Ureter (tissue), 1 donor: ENCODE results near the gene PCGF5. TPM values are rescaled to one million over a fixed set of nuclear protein-coding genes. Genes with fewer than 3 reads are reported as not detected.
"Not testable (repeated sequence)": the region's sequence is repeated elsewhere in the genome, so short reads cannot be mapped to it uniquely, and the experiment has no call there.

Experiments used
- DNase-seq: peaks from one replicate; pipeline ENCODE4 v3.0.0-alpha.2; 2020; ENCODE audit warnings: low spot score
- total RNA-seq: library from RNA; stranded (reverse); gene quantifications from one replicate; pipeline ENCODE4 v1.2.4, GENCODE V29; 2023
- donor health status: DM: yes; HTN: yes; CAD: no.

The PCGF5 gene
- total RNA-seq, 1 donor from 2014 or later = 46.3 TPM

DNA sequence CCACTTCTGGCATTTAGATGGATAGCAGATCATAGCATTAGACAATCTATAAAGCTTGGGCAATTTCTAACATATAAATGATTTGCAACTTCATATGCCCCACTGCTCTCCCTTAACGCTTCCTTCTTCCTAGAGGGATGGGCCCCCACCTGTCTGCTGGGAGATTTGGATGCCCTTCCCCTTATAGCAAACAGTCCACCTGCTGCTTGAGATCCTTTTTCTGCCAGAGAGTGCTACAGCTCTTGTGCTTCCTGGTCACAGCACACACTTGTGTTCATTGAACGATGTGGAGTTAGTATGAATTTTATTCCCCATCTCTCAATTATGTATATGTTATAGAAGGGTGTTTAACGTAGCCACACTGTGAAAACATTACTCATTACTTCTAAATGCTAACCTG lies 10.4 kb upstream of the PCGF5 start:
- DNase-seq = no peak

DNA sequence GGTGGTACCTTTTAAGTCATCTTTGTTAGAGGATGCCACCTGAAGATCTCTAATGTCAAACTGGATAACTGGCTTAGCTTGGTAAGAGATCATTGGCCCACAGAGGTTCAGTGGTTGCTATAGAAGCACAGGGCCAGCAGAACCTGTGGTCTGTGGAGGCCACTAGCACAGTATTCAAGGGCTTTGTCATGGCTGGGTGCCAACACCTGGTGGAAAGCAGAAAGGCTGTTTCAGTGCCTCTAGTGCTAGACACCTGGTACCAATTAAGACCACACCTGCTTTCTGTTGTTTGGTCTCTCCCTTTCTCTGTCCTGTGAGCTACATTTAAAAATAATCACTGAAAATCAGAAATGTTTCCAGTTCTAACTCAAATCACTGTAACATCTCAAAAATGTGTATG lies 10.0 kb upstream of the PCGF5 start:
- DNase-seq = no peak

DNA sequence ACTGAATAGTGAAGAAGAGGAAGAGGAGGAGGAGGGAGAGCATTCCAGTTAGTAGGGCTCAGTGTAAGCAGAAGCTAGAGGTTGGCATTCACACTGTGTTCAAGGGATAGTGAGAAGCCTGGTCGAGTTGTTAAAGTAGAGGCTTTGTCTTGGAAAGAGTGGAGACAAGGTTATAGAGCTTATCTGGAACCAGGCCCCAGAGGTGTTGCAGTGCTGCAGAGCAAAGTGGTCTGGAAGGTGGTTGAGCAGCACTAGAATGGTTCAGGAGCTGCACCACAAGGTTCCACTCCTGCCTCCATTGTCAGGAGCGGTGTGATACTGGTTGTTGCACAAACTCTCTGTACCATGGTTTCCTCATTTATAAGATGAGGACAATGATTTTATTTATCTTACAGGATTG lies 8.8 kb upstream of the PCGF5 start:
- DNase-seq = no peak

DNA sequence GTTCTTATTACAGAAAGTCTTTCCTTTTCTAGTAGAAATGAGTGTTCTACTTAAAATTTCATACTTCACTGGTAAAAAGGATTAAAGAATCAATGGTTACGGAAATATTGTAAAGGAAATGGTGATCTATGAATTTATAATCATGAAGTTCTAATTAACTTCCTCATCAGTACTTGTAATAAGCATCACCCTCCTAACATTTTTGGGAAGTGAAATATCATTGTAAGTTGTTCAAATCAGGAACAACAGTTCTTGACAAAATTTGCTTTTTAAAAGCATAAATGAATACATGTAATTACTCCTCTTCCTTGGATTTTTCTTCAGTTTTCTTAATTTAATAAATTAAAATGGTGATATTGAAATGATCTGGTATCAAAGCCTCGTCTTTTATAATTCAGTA lies 5.6 kb upstream of the PCGF5 start:
- DNase-seq = no peak

DNA sequence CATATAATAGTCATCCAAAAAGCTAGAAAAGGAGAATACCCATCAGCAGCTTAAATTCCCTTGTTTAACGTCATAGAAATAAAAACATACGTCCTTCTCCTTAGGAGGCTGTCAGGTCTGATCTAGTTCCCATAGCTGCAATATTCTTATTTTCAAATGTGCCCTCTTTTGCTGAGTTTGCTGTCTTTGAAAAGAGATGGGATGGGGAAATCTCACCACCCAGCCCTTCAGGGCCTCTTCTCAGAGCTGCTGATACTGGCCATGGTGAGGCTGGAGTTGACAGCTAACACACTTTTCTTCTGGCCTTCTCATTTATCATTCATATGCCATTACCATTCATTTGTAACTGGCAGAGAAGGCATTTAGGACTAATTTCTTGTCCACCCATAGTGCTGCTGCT lies 5.1 kb upstream of the PCGF5 start:
- no peak for DNase-seq

DNA sequence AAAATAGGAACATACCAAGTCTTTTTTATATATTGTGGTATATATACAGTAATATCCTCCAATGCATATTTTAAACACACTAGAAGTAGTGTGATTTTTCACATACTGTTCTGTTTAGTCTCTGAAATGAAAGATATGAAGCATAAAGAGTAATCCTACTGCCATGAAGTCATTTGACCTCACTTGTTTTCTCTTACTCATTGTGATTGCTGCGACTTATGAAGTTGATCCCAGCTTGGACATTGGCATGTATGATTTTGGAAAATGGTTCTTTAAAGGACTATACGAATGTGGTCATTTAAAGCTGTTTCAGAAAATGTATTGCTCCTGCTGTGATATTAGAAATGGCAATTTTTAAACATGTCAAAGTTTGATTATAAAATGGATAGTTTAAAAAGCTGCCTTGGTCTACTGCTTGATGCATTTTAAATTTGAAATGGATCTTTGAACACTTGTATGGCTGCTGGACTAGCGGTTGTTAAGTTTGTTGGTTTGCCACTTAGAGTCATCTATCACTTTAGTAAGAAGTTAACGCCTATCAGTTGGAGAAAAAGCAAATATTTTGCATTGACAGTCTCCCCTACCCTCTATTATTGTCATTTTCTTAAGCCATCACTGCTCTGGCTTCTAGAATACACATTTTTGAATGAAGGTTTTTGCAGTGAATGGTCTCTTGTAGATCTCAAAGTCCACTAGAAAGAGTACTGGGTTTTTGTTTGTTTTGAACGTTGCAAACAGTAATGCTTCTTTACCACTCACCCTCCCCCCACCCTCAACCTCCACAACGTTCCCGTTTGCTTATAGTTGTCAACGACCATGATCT lies 881 bp upstream of the PCGF5 start:
- DNase-seq = no peak

DNA sequence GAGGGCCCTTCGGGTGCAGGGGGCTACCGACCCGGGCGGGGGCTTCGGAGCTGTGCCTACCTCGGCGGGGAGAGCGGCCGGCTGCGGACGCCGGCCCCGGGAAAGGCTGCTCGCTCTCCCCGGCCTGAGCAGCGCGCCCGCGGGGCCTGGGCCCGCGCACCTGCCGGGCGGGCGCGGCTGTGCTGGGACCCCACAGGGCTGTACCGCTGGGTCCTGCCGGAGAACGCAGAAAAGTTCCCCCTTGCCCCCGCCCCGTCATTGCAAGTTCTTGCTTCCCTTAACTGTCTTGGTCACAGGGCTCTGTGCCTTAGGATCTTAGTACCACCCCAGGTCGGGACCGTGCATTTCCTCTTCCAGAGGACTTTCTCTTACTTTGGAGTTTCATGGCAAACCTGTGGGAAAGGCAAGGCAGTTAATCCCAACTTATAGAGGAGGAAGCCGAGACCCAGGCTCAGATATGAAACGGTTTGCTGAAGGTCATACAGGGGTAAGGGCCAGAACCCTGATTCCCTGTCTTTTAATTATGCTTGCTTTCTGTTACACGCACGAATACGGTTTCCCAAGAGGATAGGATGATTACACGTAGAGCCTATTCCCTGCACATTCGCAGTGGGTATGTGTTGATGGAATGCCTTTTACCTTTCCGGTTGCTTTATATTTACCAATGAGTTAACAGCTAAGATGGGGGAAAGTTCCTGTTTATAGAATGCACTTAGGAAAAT lies 652 bp downstream of the PCGF5 start:
- no peak for DNase-seq

DNA sequence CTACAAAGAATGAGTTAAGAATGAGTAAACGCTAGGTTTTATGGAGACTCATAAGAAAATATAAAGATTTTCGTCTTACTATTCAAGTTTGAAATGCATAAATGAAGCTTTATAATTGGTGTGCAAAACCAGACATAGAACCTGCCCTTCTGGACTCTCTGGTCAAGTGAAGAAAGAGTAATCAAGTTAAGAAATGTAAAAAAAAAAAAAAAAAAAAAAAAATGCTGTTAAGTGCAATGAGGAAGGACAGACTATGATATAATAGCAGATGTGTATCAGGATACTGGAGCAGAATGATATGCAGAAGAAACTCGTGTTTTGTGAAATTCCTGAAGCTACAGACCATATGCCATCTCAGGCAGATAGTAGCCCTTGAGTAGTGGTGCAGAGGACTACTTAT lies 5.6 kb downstream of the PCGF5 start:
- DNase-seq = no peak

DNA sequence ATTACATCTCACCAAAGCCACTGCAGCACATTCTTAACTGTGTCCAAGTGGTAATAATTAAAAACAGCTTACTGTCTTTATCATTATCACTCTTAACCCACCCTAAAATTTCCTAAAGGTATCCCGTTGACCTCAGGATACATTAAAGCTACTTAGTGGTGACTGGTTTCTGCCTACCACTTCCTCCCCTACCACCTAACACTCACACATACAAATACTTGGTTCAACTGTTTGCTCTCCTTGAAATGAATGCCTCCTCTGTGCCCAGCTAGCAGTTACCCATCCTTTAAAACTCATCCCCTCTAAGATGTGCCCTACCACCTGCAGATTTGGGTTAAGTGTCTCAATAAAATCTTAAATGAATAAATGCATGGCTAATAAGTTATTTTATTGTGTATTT lies 7.1 kb downstream of the PCGF5 start:
- DNase-seq = no peak

DNA sequence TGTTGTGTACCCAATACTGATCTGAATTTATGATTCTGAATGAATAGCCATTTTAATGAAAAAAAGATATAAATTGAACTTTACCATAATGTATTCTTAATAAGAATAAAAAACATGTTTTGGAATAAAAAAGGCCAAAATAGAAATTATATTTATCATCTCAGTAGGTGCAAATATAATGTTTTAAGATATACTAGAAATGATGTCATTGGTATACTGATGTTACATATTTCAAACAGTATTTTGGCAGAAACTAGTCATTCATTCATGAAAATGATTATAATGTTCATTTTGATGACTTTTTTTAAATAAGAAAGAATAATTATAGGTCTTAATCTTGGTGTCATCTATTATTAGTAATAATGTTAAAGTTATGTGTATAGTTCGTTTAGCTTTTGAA lies 9.2 kb downstream of the PCGF5 start:
- no peak for DNase-seq

DNA sequence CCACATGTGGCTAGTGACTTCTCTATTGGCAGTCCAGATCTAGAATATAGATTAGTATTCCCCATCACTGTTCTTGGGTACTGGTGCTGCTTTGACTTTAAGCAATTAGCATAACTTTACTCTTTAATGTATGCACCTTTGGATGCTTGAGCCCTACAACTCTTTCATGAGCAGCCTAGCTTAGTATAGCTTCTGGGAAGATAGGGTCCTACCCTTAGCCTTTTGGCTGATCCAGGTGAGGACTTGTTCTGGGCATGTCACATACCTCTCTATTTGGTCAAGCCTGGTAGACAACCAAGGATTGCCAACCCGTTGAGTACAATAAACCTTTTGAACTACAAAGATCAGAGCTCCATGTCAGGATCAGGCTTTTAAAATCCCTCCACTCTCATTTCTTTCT lies 17.7 kb downstream of the PCGF5 start:
- no peak for DNase-seq

DNA sequence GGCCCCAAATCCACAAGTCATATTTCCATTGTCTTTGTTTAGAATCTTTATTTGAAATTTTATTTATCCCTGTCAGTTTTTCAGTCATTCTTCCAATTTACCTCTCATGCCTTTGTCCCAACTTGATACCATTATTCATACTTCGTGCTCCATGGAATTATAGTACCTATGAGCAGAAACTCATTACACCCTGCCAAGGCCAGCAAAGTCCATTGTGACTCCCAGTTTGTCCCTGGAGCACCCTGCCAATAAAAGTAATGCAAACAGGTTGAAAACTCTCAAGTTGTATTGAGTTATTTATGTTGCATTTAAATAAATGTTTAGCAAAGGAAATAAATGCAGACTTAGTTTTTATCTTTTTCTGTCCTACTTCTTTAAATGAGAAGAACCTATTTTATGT lies 19.3 kb downstream of the PCGF5 start:
- no peak for DNase-seq

DNA sequence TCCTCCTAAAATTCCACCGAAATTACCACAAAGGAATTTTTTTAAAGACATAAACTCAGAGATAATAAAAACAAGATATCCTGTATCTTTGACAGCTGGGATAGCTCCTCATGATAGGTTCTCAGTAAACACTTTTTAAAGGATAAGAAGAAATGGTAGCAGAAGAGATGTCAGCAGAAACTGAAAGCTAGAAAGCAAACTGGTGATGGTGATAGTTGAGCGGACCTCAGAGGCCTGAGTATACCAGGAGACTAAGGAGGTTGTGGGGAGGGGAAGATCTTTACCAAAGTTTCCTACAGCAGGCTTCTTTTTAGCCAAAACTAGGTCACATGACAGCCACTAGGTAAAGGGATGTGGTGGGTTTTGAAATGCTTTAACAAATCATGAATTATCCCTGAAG lies 22.5 kb downstream of the PCGF5 start:
- DNase-seq = no peak

DNA sequence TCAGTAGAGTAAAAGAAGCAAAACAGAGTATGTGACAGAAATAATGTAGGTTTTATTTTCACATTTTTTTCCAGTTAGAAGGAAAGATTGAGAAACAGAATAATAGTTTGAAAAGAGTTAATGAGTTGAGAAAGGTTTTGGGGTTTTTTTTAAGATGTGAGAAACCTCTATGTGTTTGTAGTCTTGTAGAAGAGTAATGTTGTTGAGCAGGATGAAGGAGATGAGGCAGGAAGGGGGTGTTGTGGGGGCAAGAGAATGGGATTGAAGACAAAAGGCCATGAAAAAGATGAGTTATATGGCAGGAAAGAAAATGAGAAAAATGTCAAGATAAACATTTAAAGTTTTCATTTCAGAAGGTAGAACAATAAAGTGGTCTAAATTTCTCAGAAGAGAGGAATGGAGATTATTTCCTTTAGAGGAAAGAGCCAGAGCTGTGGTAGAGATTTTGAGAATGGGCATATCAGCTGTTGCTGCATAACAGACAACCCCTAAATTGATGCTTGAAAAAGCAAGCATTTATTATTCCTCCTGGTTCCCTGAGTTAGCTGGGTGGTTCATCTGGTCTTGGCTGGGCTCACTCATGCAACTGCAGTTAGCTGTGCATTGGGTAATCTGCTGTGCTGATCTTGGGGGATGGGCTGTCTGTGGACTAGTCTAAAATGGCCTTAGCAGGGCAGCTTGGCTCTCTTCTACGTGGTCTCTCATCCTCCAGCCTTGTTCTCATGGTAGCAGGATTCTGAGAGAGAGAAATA lies 27.1 kb downstream of the PCGF5 start:
- DNase-seq = no peak

DNA sequence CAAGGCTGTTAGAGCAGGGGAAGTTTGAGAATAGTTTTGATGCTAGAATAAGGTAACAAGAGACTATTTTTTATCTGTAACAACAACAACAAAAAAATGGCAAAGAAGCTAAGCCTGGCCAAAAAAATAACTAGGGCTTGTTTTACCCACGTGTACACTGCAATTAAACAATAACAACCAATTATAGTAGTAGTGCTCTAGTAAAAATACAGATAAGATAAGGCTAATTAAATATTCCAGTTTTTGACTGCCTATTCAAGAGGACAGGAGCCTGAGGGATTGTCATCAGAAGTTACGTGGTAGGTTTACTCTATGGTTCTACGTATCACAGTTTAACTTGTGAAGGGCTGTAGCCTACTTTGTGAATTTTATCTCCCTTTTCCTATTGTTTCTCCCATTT lies 29.2 kb downstream of the PCGF5 start:
- no peak for DNase-seq

DNA sequence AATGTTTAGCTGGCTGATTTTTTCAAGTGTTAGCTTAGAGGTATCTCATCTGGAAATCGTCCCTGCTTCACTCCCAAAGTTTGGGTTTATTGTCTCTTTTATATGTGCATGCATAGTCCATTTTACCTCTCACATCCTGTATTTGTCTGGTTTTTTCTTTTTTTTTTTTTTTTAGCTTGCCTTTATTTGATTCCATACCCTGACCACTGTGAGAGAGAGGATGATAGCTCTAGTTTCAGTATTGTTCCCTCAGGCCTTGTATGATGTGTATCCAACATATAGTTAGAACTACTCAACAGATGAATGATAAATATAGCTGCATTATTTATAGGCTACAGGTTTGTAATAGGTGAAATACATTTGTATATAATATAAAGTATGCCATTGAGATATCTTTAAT lies 29.9 kb downstream of the PCGF5 start:
- DNase-seq = no peak

DNA sequence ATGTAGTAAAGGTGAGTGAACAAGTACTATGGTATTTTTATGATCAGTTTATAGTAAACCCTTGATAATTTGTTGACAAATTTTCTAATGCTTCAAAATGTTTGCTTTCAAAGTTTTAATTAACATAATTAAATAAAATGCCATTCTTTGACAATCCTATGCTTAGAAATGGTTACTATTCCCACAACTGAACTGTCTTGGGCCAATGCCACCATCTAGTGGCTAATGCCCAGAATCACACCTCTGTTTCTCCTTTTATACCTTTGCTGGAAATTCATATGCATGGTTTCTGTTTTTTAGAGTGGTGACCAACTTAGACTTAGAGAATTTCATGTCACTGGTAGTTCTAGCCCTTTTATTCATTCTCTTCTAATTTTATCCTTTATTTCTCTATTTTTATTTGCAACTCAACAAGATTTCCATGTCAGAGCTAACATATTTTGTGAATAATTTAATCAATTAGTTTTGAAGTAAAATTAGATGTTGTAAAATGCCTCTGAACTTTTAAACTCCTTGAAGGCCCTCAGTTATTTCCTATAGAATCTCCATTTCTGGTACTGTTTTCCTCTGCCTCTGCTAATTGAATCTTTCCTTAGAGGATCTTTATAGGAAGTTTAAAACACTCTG lies 31.1 kb downstream of the PCGF5 start:
- DNase-seq = peak; percentile 52

DNA sequence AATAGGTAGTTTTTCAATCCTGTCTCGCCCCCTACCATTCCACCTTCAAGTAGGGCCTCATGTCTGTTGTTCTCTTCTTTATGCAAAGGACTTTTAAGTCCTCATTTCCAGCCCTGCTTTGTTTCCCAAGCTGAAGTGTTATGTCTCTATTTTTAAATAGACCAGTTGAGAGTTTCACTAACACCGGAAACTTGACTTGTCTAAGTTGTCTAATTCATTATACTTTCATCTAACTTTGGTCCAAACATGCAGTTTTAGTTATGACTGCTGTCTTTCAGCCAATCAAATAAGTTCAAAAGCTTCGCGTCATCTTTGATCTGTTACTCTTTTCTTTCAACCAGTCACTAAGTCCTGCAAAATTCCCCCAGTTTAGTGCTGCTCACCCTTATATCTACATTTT lies 32.8 kb downstream of the PCGF5 start:
- DNase-seq = no peak

DNA sequence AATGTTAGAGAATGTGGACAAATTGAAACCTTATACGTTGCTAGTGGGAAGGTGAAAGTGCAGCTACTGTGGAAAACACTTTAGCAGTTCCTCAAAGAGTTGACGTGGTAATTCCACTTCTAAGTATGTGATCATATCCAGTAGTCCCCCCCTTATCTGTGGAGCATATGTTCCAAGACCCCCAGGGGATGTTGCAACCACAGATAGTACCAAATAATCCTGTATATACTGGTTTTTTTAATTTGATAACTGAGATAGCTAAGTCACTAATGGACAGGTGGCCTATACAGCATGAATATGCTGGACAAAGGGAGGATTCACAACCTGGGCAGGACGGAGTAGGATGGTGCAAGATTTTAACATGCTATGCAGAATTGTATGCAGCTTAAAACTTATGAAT lies 36.8 kb downstream of the PCGF5 start:
- no peak for DNase-seq

DNA sequence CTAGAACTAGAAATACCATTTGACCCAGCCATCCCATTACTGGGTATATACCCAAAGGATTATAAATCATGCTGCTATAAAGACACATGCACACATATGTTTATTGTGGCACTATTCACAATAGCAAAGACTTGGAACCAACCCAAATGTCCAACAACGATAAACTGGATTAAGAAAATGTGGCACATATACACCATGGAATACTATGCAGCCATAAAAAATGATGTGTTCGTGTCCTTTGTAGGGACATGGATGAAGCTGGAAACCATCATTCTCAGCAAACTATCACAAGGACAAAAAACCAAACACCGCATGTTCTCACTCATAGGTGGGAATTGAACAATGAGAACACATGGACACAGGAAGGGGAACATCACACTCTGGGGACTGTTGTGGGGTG lies 40.0 kb downstream of the PCGF5 start:
- not testable (repeated sequence) for DNase-seq

DNA sequence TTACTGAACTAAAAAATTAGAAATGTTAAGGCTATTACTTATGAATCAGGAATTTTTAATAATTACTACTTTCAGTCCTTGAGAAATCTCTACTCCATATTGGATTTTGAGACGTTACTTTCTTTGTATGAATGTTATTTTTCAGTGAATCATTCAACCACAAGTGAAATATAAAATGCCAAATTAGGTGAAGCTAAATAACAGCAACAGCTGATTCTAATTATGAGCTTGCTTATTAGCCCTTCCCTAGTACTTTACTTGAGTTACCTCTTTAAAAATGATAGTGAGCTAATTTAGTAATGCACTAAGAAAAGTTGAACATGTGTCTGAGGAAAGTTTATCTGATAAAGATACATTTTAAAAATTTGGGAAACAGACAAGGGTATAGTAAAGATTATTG lies 51.4 kb downstream of the PCGF5 start:
- DNase-seq = no peak

DNA sequence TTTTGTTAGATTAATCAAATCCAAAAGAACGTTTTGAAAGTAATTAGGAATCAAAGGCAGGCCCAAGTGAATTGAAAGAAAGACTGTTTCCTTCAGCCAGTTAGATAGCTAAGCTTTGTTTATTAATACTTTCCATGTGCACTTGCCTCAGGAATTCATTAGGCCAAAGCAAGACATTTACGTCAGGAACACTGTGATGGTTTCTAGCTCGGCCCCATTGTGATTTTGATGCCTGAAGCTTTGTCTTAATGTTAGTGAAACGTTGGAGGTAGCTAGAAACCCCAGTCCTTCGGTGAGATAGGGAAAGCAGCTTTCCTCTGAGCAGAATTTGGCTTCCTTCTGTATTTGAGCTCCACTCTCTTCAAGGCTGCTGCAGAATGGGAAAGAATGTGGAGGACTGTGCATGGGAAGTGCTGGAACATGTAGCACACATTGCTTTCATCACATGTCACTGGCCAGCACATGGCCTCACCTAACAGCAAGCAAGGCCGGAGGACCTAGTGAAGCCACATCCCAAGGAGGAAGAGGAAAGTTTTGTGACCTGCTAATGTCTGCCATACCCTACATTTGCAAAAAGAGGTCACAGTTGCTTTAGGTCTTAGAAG lies 64.1 kb downstream of the PCGF5 start:
- DNase-seq = no peak
